ENCODE results near the gene PORCN. TPM values are rescaled to one million over a fixed set of nuclear protein-coding genes. Genes with fewer than 3 reads are reported as not detected.

Gene PORCN
- total RNA-seq, 1 donor from 2014 or later = 33.4 TPM

DNA sequence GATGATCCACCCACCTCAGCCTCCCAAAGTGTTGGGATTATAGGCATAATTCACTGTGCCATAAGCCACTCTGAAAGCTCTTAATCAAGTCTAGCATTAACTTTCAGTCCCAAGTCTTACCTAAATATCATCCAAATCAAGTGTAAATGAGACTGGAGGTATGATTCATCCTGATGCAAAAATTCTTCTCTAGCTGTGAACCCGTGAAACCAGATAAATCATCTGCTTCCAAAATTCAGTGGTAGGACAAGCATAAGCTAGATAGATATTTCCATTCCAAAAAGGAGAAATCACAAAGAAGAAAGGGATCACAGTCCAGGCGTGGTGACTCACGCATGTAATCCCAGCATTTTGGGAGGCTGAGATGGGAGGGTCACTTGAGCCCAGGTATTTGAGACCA, 21.9 kb downstream of the PORCN start:
- Histone ChIP-seq H3K27me3 (ENCODE audit: control insufficient read depth, insufficient read depth, low read length) (no peaks in the 10 kb centered on the region), H3K36me3 (ENCODE audit: control insufficient read depth, insufficient read depth, low read length) (peaks cover 4% of the 10 kb centered on the region), H3K4me3 (ENCODE audit: low read depth, low read length) (no peak overlapping the region)
- peak; percentile 54 for DNase-seq (ENCODE audit: low read depth)
- TF ChIP-seq, protein P1, sequence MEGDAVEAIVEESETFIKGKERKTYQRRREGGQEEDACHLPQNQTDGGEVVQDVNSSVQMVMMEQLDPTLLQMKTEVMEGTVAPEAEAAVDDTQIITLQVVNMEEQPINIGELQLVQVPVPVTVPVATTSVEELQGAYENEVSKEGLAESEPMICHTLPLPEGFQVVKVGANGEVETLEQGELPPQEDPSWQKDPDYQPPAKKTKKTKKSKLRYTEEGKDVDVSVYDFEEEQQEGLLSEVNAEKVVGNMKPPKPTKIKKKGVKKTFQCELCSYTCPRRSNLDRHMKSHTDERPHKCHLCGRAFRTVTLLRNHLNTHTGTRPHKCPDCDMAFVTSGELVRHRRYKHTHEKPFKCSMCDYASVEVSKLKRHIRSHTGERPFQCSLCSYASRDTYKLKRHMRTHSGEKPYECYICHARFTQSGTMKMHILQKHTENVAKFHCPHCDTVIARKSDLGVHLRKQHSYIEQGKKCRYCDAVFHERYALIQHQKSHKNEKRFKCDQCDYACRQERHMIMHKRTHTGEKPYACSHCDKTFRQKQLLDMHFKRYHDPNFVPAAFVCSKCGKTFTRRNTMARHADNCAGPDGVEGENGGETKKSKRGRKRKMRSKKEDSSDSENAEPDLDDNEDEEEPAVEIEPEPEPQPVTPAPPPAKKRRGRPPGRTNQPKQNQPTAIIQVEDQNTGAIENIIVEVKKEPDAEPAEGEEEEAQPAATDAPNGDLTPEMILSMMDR (IDR thresholded peaks at IDR 0.05; ENCODE audit: insufficient read depth, low read length, severe bottlenecking) = no peak
- FAIRE-seq = no peak

DNA sequence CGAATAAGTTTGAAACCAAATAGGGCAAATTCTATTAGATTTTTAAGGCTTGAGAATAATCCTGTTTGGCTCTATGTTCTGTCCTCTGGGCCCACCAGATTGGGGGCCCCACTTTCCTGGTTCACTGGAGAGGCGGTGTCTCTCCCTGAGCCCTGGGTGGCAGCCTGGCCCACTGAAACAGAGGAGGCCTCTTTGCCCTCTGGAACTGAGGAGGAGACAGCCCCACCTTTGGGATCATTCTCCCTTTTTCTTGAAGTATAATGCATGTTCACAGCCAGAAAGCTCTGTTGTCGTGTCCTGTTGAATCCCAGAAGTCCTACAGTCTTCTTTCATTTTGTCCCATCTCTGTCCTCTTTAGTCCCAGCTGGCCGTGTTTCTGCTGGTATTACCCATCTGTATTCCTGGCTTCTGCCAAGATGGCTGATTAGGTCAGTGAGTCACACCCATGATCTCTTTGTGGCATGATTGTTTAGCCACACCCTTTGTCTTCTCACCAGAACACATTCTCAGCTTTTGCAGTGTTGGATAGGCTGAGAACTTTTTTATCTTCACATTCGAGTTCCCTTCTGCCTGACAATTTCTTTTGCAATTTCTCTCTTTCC, 22.7 kb downstream of the PORCN start:
- TF ChIP-seq, protein P1 (IDR thresholded peaks at IDR 0.05; ENCODE audit: insufficient read depth, low read length, severe bottlenecking) = no peak
- DNase-seq (ENCODE audit: low read depth) (peak; percentile 84), FAIRE-seq (no peak)
- peaks cover 4% of the 10 kb centered on the region for H3K36me3 ChIP-seq (ENCODE audit: control insufficient read depth, insufficient read depth, low read length)
- no peaks in the 10 kb centered on the region for H3K27me3 ChIP-seq (ENCODE audit: control insufficient read depth, insufficient read depth, low read length)
- H3K4me3 ChIP-seq (ENCODE audit: low read depth, low read length) = no peak overlapping the region

DNA sequence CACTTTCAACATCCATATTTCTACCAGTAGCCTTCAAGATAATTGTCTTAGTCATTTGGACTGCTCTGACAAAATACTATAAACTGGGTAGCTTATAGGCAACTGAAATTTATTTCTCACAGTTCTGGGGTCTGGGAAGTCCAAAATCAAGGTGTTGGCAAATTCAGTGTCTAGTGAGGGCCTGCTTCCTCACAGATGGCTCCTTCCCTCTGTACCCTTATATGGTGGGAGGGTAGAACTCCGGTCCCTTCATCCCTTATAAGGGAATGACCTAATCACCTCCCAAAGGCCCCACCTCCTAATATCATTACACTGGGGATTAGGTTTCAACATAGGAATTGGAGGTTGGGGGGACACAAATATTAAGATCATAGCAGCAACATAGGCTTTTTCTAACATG, 23.4 kb downstream of the PORCN start:
- FAIRE-seq = no peak
- H3K36me3 ChIP-seq (ENCODE audit: control insufficient read depth, insufficient read depth, low read length) = peaks cover 4% of the 10 kb centered on the region

DNA sequence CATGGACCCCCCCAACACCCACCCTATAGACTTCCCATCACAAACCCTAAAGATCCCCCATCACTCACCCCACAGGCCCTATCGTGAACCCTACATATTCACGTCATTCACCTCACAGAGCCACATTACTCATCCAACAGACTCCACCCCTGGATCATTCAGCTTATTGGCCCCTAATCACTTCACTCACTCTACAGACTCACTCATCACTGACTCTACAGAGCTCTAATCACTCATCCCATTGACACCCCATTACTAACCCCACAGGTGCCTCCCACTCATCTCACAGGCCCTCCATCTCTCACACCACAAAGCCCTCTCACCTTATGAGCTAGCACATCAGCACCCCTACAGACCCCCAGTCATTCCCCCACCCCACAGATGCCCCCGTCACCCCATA, 24.4 kb downstream of the PORCN start:
- FAIRE-seq = no peak
- Histone ChIP-seq H3K27me3 (ENCODE audit: control insufficient read depth, insufficient read depth, low read length) (no peaks in the 10 kb centered on the region), H3K36me3 (ENCODE audit: control insufficient read depth, insufficient read depth, low read length) (peaks cover 4% of the 10 kb centered on the region), H3K4me3 (ENCODE audit: low read depth, low read length) (no peak overlapping the region)
- TF ChIP-seq, protein P1 (IDR thresholded peaks at IDR 0.05; ENCODE audit: insufficient read depth, low read length, severe bottlenecking) = no peak
- DNase-seq (ENCODE audit: low read depth) = peak; percentile 33

More for the DNA sequence above, 23.4 kb downstream of the PORCN start:
- TF ChIP-seq, protein P1 (IDR thresholded peaks at IDR 0.05; ENCODE audit: insufficient read depth, low read length, severe bottlenecking) = no peak
- H3K4me3 ChIP-seq (ENCODE audit: low read depth, low read length) = no peak overlapping the region
- no peak for DNase-seq (ENCODE audit: low read depth)
- no peaks in the 10 kb centered on the region for H3K27me3 ChIP-seq (ENCODE audit: control insufficient read depth, insufficient read depth, low read length)

DNA sequence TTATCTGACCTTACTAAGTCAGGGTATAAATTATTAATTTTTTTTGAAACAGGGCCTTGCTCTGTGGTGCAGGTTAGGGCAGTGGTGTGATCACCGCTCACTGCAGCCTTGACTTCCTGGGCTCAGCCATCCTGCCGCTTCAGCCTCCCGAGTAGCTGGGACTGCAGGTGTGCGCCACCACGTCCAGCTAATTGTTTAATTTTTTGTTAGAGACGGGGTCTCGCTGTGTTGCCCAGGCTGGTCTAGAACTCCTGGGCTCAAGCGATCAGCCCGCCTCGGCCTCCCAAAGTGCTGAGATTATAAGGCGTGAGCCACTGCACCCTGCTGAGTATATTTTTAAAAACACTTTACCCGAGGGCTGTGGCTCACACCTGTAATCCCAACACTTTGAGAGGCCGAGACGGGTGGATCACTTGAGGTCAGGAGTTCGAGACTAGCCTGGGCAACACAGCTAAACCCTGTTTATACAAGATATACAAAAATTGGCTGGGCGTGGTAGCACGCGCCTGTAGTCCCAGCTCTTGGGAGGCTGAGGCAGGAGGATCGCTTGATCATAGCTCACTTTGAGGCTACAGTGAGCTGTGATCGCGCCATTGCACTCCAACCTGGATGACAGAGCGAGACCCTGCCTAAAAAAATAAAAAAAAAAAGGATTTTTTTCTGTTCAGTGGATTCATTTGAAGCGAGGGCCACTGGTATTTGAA, 30.0 kb downstream of the PORCN start:
- peak overlapping the region; percentile 63 for H3K4me3 ChIP-seq (ENCODE audit: low read depth, low read length)

More for the DNA sequence above, 30.0 kb downstream of the PORCN start:
- DNase-seq (ENCODE audit: low read depth) = no peak
- Histone ChIP-seq H3K27me3 (ENCODE audit: control insufficient read depth, insufficient read depth, low read length) (no peaks in the 10 kb centered on the region), H3K36me3 (ENCODE audit: control insufficient read depth, insufficient read depth, low read length) (no peaks in the 10 kb centered on the region)
- TF ChIP-seq, protein P1 (IDR thresholded peaks at IDR 0.05; ENCODE audit: insufficient read depth, low read length, severe bottlenecking) = no peak
- FAIRE-seq = no peak

All from bronchial epithelial cell (primary cell).